ENCODE data around the gene PLD6.

Gene PLD6

DNA sequence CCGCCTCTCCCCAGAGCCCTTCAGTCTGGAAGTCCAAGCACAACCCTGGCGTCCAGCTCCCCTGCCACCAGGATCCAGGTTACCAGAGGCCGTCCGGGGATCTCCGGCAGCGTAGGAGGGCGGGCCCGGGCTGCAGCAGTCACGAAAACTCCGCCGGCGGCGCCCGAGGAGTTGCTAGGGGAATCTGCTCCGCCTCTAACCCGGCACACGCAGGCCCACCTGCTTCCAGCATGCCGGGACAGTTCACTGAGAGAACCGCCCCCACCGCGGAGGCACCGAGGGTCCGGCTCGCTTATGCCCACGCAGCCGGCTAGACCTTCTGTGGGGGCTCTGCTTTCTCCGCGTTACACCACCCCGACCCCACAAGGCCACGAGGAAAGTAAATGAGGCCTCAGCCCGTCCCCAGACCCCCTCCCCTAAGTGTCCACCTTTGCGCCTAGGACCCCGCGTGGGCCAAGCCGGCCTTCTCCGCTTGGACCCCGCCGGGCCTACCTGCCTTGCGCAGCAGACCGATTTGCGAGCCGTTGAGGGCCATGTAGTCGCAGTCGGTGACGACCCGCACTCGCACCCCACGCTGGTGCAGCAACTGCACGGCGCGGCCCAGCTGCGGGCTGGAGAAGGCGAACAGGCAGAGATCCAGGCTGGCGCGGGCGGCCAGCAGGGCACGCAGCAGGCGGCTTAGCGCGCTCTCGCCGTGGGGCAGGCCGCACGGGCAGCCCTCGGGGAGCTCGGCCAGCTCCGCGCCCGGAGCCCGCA, 587 bp downstream of the PLD6 start:
- H3K79me2 ChIP-seq (ENCODE audit: control insufficient read depth, low read length), result peaks cover 44% of the 10 kb centered on the region
- no peaks in the 10 kb centered on the region for H3K27me3 ChIP-seq (ENCODE audit: control insufficient read depth, low read length)
- peaks cover 30% of the 10 kb centered on the region for H3K36me3 ChIP-seq (ENCODE audit: control insufficient read depth, low read length)
- peaks cover 24% of the 10 kb centered on the region for H3K4me1 ChIP-seq (ENCODE audit: control insufficient read depth, low read length)
- peak overlapping the region; percentile 51 for H3K27ac ChIP-seq (ENCODE audit: low read depth, low read length)
- no peak for TF ChIP-seq EZH2phosphoT487 (IDR thresholded peaks at IDR 0.05; ENCODE audit: borderline replicate concordance, low read length)
- TF ChIP-seq, protein P1, sequence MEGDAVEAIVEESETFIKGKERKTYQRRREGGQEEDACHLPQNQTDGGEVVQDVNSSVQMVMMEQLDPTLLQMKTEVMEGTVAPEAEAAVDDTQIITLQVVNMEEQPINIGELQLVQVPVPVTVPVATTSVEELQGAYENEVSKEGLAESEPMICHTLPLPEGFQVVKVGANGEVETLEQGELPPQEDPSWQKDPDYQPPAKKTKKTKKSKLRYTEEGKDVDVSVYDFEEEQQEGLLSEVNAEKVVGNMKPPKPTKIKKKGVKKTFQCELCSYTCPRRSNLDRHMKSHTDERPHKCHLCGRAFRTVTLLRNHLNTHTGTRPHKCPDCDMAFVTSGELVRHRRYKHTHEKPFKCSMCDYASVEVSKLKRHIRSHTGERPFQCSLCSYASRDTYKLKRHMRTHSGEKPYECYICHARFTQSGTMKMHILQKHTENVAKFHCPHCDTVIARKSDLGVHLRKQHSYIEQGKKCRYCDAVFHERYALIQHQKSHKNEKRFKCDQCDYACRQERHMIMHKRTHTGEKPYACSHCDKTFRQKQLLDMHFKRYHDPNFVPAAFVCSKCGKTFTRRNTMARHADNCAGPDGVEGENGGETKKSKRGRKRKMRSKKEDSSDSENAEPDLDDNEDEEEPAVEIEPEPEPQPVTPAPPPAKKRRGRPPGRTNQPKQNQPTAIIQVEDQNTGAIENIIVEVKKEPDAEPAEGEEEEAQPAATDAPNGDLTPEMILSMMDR (IDR thresholded peaks at IDR 0.05; ENCODE audit: low read depth, low read length, poor library complexity, severe bottlenecking), result no peak
- no peaks in the 10 kb centered on the region for H3K9me3 ChIP-seq (ENCODE audit: control insufficient read depth, insufficient read depth, low read length)
- H3K4me2 ChIP-seq (ENCODE audit: low read length), result peak overlapping the region; percentile 84
- H3K4me3 ChIP-seq (ENCODE audit: low read length), result peak overlapping the region; percentile 79
- H3F3A ChIP-seq (ENCODE audit: control insufficient read depth, insufficient read depth), result peaks cover 10% of the 10 kb centered on the region
- peaks cover 7% of the 10 kb centered on the region; the same call in 1 of the 2 replicates for H4K20me1 ChIP-seq (ENCODE audit: control insufficient read depth, insufficient read depth, low read depth, low read length)
- H3K9me2 ChIP-seq (replicated peaks; ENCODE audit: control insufficient read depth, low read length), result no peaks in the 10 kb centered on the region

DNA sequence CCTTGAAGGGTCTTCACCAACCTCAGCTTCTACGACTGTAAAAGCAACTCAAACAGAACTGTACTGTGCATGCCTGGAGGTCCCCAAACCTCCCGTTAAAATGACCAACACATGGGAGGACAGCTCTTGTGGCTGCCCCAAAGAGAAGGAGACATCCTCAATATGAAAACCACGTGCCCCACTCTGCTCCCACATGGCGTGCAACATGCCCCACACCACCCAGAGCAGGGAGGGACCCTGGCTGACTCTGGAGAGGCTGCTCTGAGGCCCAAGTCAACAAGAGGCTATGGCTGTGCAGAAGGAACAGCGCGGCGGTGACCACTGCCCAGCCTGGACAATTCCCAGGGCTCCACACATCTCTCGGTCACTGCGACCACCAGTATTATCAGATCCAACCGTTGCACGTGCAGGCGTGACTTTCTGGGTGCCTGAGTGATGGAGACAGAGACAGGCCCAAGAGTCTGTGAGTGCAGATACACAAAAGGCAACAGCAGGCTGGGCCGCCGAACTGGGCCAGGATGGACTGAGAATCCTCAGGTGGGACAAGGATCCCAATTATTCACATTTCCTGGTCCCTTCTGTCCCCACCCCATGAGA, 1.4 kb downstream of the PLD6 start:
- no peak for TF ChIP-seq EZH2phosphoT487 (IDR thresholded peaks at IDR 0.05; ENCODE audit: borderline replicate concordance, low read length)
- TF ChIP-seq, protein P1 (IDR thresholded peaks at IDR 0.05; ENCODE audit: low read depth, low read length, poor library complexity, severe bottlenecking), result no peak
- peaks cover 10% of the 10 kb centered on the region for H3F3A ChIP-seq (ENCODE audit: control insufficient read depth, insufficient read depth)
- H4K20me1 ChIP-seq (ENCODE audit: control insufficient read depth, insufficient read depth, low read depth, low read length), result peaks cover 7% of the 10 kb centered on the region; the same call in 1 of the 2 replicates
- no peak overlapping the region for H3K27ac ChIP-seq (ENCODE audit: low read depth, low read length)
- H3K4me2 ChIP-seq (ENCODE audit: low read length), result peak overlapping the region; percentile 84
- peaks cover 44% of the 10 kb centered on the region for H3K79me2 ChIP-seq (ENCODE audit: control insufficient read depth, low read length)
- no peaks in the 10 kb centered on the region for H3K27me3 ChIP-seq (ENCODE audit: control insufficient read depth, low read length)
- H3K4me3 ChIP-seq (ENCODE audit: low read length), result peak overlapping the region; percentile 79
- H3K36me3 ChIP-seq (ENCODE audit: control insufficient read depth, low read length), result peaks cover 33% of the 10 kb centered on the region
- H3K9me3 ChIP-seq (ENCODE audit: control insufficient read depth, insufficient read depth, low read length), result no peaks in the 10 kb centered on the region
- peaks cover 24% of the 10 kb centered on the region for H3K4me1 ChIP-seq (ENCODE audit: control insufficient read depth, low read length)
- H3K9me2 ChIP-seq (replicated peaks; ENCODE audit: control insufficient read depth, low read length), result no peaks in the 10 kb centered on the region

DNA sequence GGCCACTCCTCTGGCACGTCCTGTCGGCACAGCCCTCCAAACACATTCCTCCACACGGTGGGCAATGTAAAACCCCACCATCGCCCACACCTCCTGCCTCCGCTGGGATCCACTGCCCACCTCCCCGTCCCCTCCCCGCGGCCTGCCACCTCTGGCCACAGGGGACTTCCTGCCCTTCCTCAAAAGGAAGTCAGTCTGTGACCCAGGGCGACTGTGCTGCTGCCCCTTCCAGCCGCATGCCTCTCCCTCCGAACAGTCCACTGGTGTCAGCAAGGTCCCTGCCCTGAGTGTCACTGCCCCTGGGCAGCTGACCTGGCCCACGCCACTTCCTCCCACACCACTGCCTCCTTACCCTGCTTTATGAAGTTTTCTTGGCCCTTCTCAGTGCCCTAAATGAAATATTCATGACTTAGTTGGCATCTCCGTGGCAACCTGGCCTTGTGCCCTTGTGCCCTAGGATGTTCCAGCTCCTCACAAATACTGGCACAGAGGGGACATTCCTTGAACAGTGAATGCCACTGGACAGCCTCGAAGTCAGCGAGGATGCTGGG, 2.0 kb downstream of the PLD6 start:
- Histone ChIP-seq H3K4me3 (ENCODE audit: low read length) (peak overlapping the region; percentile 79), H3K27me3 (ENCODE audit: control insufficient read depth, low read length) (no peaks in the 10 kb centered on the region), H3K4me1 (ENCODE audit: control insufficient read depth, low read length) (peaks cover 24% of the 10 kb centered on the region), H3K79me2 (ENCODE audit: control insufficient read depth, low read length) (peaks cover 44% of the 10 kb centered on the region), H4K20me1 (ENCODE audit: control insufficient read depth, insufficient read depth, low read depth, low read length) (peaks cover 7% of the 10 kb centered on the region; the same call in 1 of the 2 replicates), H3K9me2 (replicated peaks; ENCODE audit: control insufficient read depth, low read length) (no peaks in the 10 kb centered on the region), H3K36me3 (ENCODE audit: control insufficient read depth, low read length) (peaks cover 33% of the 10 kb centered on the region), H3F3A (ENCODE audit: control insufficient read depth, insufficient read depth) (peaks cover 10% of the 10 kb centered on the region), H3K4me2 (ENCODE audit: low read length) (peak overlapping the region; percentile 84), H3K27ac (ENCODE audit: low read depth, low read length) (no peak overlapping the region), H3K9me3 (ENCODE audit: control insufficient read depth, insufficient read depth, low read length) (no peaks in the 10 kb centered on the region)
- TF ChIP-seq, protein P1 (IDR thresholded peaks at IDR 0.05; ENCODE audit: low read depth, low read length, poor library complexity, severe bottlenecking), result no peak
- TF ChIP-seq EZH2phosphoT487 (IDR thresholded peaks at IDR 0.05; ENCODE audit: borderline replicate concordance, low read length), result no peak

Measured in DOHH2 (cell line).